ENCODE measurements around the gene ZBED4.

Gene ZBED4

GRCh38 chr22:49924113-49924833 lies 70.6 kb downstream of the ZBED4 start:
- Histone ChIP-seq H3K27ac (no peak overlapping the region), H3K4me3 (no peak overlapping the region)
- no peak for TF ChIP-seq CTCF (IDR thresholded peaks at IDR 0.05)
- DNase-seq (ENCODE audit: low spot score) = no peak

GRCh38 chr22:49925525-49926128 lies 72.0 kb downstream of the ZBED4 start:
- no peak overlapping the region for H3K4me3 ChIP-seq
- DNase-seq (ENCODE audit: low spot score) = no peak
- H3K27ac ChIP-seq = no peak overlapping the region
- no peak for TF ChIP-seq CTCF (IDR thresholded peaks at IDR 0.05)

GRCh38 chr22:49926916-49927315 lies 73.3 kb downstream of the ZBED4 start:
- H3K27ac ChIP-seq = no peak overlapping the region
- H3K4me3 ChIP-seq = no peak overlapping the region
- TF ChIP-seq CTCF (IDR thresholded peaks at IDR 0.05) = no peak
- no peak for DNase-seq (ENCODE audit: low spot score)

GRCh38 chr22:49927483-49928184 lies 74.0 kb downstream of the ZBED4 start:
- TF ChIP-seq CTCF (IDR thresholded peaks at IDR 0.05) = no peak
- H3K4me3 ChIP-seq = no peak overlapping the region
- no peak for DNase-seq (ENCODE audit: low spot score)
- no peak overlapping the region for H3K27ac ChIP-seq

GRCh38 chr22:49928185-49928495 lies 74.5 kb downstream of the ZBED4 start:
- no peak overlapping the region for H3K27ac ChIP-seq
- TF ChIP-seq CTCF (IDR thresholded peaks at IDR 0.05) = no peak
- DNase-seq (ENCODE audit: low spot score) = no peak
- H3K4me3 ChIP-seq = no peak overlapping the region

- no peak for DNase-seq (ENCODE audit: low spot score)
- no peak overlapping the region for H3K27ac ChIP-seq
- TF ChIP-seq CTCF (IDR thresholded peaks at IDR 0.05) = no peak
- H3K4me3 ChIP-seq = no peak overlapping the region
These were observed 75.0 kb downstream of the ZBED4 start for GRCh38 chr22:49928555-49929210.

Data from coronary artery (tissue), 2 donors.